Caco-2 (cell line): ENCODE measurements around the gene LUC7L3. TPM values are rescaled to one million over a fixed set of nuclear protein-coding genes. Genes with fewer than 3 reads are reported as not detected.

Experiments used
- BruUV-seq: library from RNA; stranded (reverse); fragments of 400-500 nt; replicated peaks from 2 replicates; lab custom pipeline; 2021; lab: Mats Ljungman, UMichigan
- CTCF ChIA-PET: fragments of 300-600 bp; sonication (Branson Sonifier 250); formaldehyde crosslinking; loops from one replicate; lab custom pipeline; 2022; ENCODE audit warnings: antibody characterized with exemption; lab: Charles Lee
- POLR2A ChIA-PET: fragments of 300-600 bp; sonication (Branson Sonifier 250); formaldehyde crosslinking; loops from one replicate; lab custom pipeline; 2022; ENCODE audit warnings: antibody characterized with exemption; lab: Charles Lee
- DNase-seq, 2 experiments: peaks; one replicate each; pipeline versions ENCODE4 v3.0.0 to v3.0.0-alpha.2; 2020 to 2022
- H3K27me3 ChIP-seq: replicated peaks from 2 replicates; pipeline ENCODE4 v1.6.0; 2011; ENCODE audit warnings: low read length; ENCODE audit not compliant: control insufficient read depth, insufficient read depth
- H3K36me3 ChIP-seq: 2 replicates; pipeline ENCODE4 v1.5.1; 2011; ENCODE audit warnings: low read length; ENCODE audit not compliant: control insufficient read depth, insufficient read depth
- H3K4me1 ChIP-seq: fragments of 250-450 bp; sonication (Bioruptor Pico); 2 replicates; pipeline ENCODE4 v1.5.1; 2020; ENCODE audit warnings: mild to moderate bottlenecking
- H3K4me3 ChIP-seq: 2 replicates; pipeline ENCODE4 v1.5.1; 2011; ENCODE audit warnings: low read depth, mild to moderate bottlenecking, control low read depth, low read length
- H3K9me3 ChIP-seq: fragments of 250-450 bp; sonication (Bioruptor Pico); 2 replicates; pipeline ENCODE4 v1.5.1; 2020; ENCODE audit warnings: mild to moderate bottlenecking, moderate library complexity
- H3K27ac Mint-ChIP-seq: one replicate; pipeline ENCODE4 v1.8.0; 2022; ENCODE audit warnings: mixed read lengths; ENCODE audit not compliant: unreplicated experiment
- H3K27me3 Mint-ChIP-seq: one replicate; pipeline ENCODE4 v1.8.0; 2022; ENCODE audit warnings: mixed read lengths; ENCODE audit not compliant: insufficient read depth, unreplicated experiment
- H3K36me3 Mint-ChIP-seq: one replicate; pipeline ENCODE4 v1.8.0; 2022; ENCODE audit warnings: mild to moderate bottlenecking, mixed read lengths; ENCODE audit not compliant: insufficient read depth, unreplicated experiment
- H3K4me1 Mint-ChIP-seq: one replicate; pipeline ENCODE4 v1.8.0; 2022; ENCODE audit warnings: low read depth, mixed read lengths; ENCODE audit not compliant: unreplicated experiment
- H3K4me3 Mint-ChIP-seq: one replicate; pipeline ENCODE4 v1.8.0; 2022; ENCODE audit warnings: mild to moderate bottlenecking, moderate library complexity, mixed read lengths; ENCODE audit not compliant: unreplicated experiment
- H3K9me3 Mint-ChIP-seq: one replicate; pipeline ENCODE4 v1.8.0; 2022; ENCODE audit warnings: mixed read lengths; ENCODE audit not compliant: unreplicated experiment
- CTCF ChIP-seq, 2 experiments: fragments of 200-600 bp in 1 of 2; IDR thresholded peaks; 1 replicate in 1 of 2; 2 replicates in 1 of 2; pipeline versions ENCODE4 v1.5.1 to v1.8.0; 2011 to 2022; ENCODE audit warnings: antibody characterized with exemption in 1 of 2, control low read depth in 1 of 2, inconsistent platforms in 1 of 2, low read depth in 1 of 2, low read length in 1 of 2, mild to moderate bottlenecking in 1 of 2, moderate library complexity in 1 of 2; ENCODE audit not compliant: insufficient read depth in 1 of 2, severe bottlenecking in 1 of 2, unreplicated experiment in 1 of 2
- intact Hi-C: fragments of 100-400 bp; cut with micrococcal nuclease; formaldehyde crosslinking; loops from one replicate; pipeline ENCODE4 v1.10.0; 2022; ENCODE audit not compliant: unreplicated experiment
- total RNA-seq: library from RNA; stranded (reverse); gene quantifications from 2 replicates; pipeline ENCODE4 v1.2.3, GENCODE V29; 2022

The LUC7L3 gene
- total RNA-seq, 1 experiment from 2014 or later = 287 TPM

GRCh38 chr17:50710650-50711049 lies 8.8 kb upstream of the LUC7L3 start:
- no peak overlapping the region for H3K4me3 ChIP-seq
- POLR2A ChIA-PET = no interaction called here
- no peaks in the 10 kb centered on the region for H3K9me3 Mint-ChIP-seq
- H3K9me3 ChIP-seq = no peaks in the 10 kb centered on the region
- H3K36me3 ChIP-seq = no peaks in the 10 kb centered on the region
- DNase-seq = no peak
- peaks cover 11% of the 10 kb centered on the region for H3K4me1 ChIP-seq
- no peaks in the 10 kb centered on the region for H3K27me3 Mint-ChIP-seq
- no peaks in the 10 kb centered on the region for H3K27me3 ChIP-seq
- H3K4me1 Mint-ChIP-seq = peaks cover 20% of the 10 kb centered on the region
- peaks cover 18% of the 10 kb centered on the region for H3K36me3 Mint-ChIP-seq
- TF ChIP-seq CTCF (IDR thresholded peaks at IDR 0.05; ENCODE audit: insufficient read depth in 1 of 2, low read depth in 1 of 2, low read length in 1 of 2, severe bottlenecking in 1 of 2, unreplicated experiment in 1 of 2) = no peak
- BruUV-seq = no TSS peak
- no peak overlapping the region for H3K27ac Mint-ChIP-seq
- CTCF ChIA-PET = no interaction called here
- no peak overlapping the region for H3K4me3 Mint-ChIP-seq
- intact Hi-C loops = no loop called here

GRCh38 chr17:50712641-50713040 lies 6.8 kb upstream of the LUC7L3 start:
- ChIA-PET POLR2A (no interaction called here), CTCF (no interaction called here)
- no peak for TF ChIP-seq CTCF (IDR thresholded peaks at IDR 0.05; ENCODE audit: insufficient read depth in 1 of 2, low read depth in 1 of 2, low read length in 1 of 2, severe bottlenecking in 1 of 2, unreplicated experiment in 1 of 2)
- no TSS peak for BruUV-seq
- Mint-ChIP-seq H3K27ac (no peak overlapping the region), H3K36me3 (peaks cover 4% of the 10 kb centered on the region), H3K4me1 (peaks cover 20% of the 10 kb centered on the region), H3K27me3 (no peaks in the 10 kb centered on the region), H3K4me3 (no peak overlapping the region), H3K9me3 (no peaks in the 10 kb centered on the region)
- intact Hi-C loops = no loop called here
- Histone ChIP-seq H3K4me3 (no peak overlapping the region), H3K36me3 (no peaks in the 10 kb centered on the region), H3K27me3 (no peaks in the 10 kb centered on the region), H3K9me3 (no peaks in the 10 kb centered on the region), H3K4me1 (peaks cover 11% of the 10 kb centered on the region)
- no peak for DNase-seq

GRCh38 chr17:50715471-50715870 lies 3.9 kb upstream of the LUC7L3 start:
- H3K4me3 Mint-ChIP-seq = no peak overlapping the region

More at GRCh38 chr17:50715471-50715870, 3.9 kb upstream of the LUC7L3 start:
- no peaks in the 10 kb centered on the region for H3K36me3 ChIP-seq
- no peaks in the 10 kb centered on the region for H3K9me3 Mint-ChIP-seq
- H3K27me3 Mint-ChIP-seq = no peaks in the 10 kb centered on the region
- POLR2A ChIA-PET = interaction anchor here (0.7 kb wide), 1 partner anchor 221 kb away, joined by 3 read pairs; no protein-coding TSS in a partner anchor
- no peak for DNase-seq
- CTCF ChIA-PET = interaction anchor here (1.3 kb wide), 1 partner anchor 68 kb away, joined by 3 read pairs; no protein-coding TSS in a partner anchor
- no peak overlapping the region for H3K4me3 ChIP-seq
- no TSS peak for BruUV-seq
- no peaks in the 10 kb centered on the region for H3K9me3 ChIP-seq
- no peak for TF ChIP-seq CTCF (IDR thresholded peaks at IDR 0.05; ENCODE audit: insufficient read depth in 1 of 2, low read depth in 1 of 2, low read length in 1 of 2, severe bottlenecking in 1 of 2, unreplicated experiment in 1 of 2)
- peaks cover 18% of the 10 kb centered on the region for H3K36me3 Mint-ChIP-seq
- no peaks in the 10 kb centered on the region for H3K27me3 ChIP-seq
- no peak overlapping the region for H3K27ac Mint-ChIP-seq
- no peaks in the 10 kb centered on the region; the same call in 1 of the 2 replicates for H3K4me1 ChIP-seq
- intact Hi-C loops = no loop called here
- peaks cover under 1% of the 10 kb centered on the region for H3K4me1 Mint-ChIP-seq
